HEK293 (cell line): ENCODE results near the gene COQ3.
"Not testable (repeated sequence)": the region's sequence is repeated elsewhere in the genome, so short reads cannot be mapped to it uniquely, and the experiment has no call there.

ENCODE experiments used
- CTCF ChIA-PET: fragments of 350-600 bp; formaldehyde crosslinking; extraction: SDS; loops from one replicate; lab custom pipeline; 2021; ENCODE audit warnings: antibody characterized with exemption; lab: Yijun Ruan, JAX
- POLR2A ChIA-PET: fragments of 300-600 bp; formaldehyde crosslinking; extraction: SDS; loops from one replicate; lab custom pipeline; 2020; ENCODE audit warnings: antibody characterized with exemption, inconsistent platforms; lab: Yijun Ruan, JAX
- H3K27ac ChIP-seq: fragments of 200-500 bp; sonication (Bioruptor generic); 2 replicates; pipeline ENCODE4 v1.5.1; 2014; ENCODE audit warnings: low read depth, low read length, control low read depth, inconsistent platforms; ENCODE audit errors: extremely low read depth
- H3K36me3 ChIP-seq, 2 experiments: fragments of 200-500 bp in 1 of 2; sonication (Bioruptor generic) in 1 of 2; 1 replicate in 1 of 2; 2 replicates in 1 of 2; pipeline ENCODE4 v1.5.1; 2014 to 2017; ENCODE audit warnings: inconsistent platforms in 2 of 2, low read length in 2 of 2; ENCODE audit not compliant: control insufficient read depth in 2 of 2, insufficient read depth in 1 of 2
- H3K4me1 ChIP-seq: fragments of 200-500 bp; sonication (Bioruptor generic); 2 replicates; pipeline ENCODE4 v1.5.1; 2014; ENCODE audit warnings: mild to moderate bottlenecking, low read length, inconsistent platforms; ENCODE audit not compliant: control insufficient read depth, insufficient read depth
- H3K4me3 ChIP-seq: 2 replicates; pipeline ENCODE4 v1.5.1; 2011; ENCODE audit warnings: low read depth, mild to moderate bottlenecking, control low read depth, low read length, moderate library complexity
- H3K9me3 ChIP-seq: fragments of 200-500 bp; sonication (Bioruptor generic); 2 replicates; pipeline ENCODE4 v1.5.1; 2014; ENCODE audit warnings: low read depth, low read length, inconsistent platforms; ENCODE audit not compliant: control insufficient read depth, insufficient read depth
- HOXC10 ChIP-seq: sonication (generic); formaldehyde crosslinking; IDR thresholded peaks from 2 replicates; pipeline ENCODE4 v1.8.1; 2023; ENCODE audit warnings: mild to moderate bottlenecking, missing genetic modification reagents
- MZF1 ChIP-seq: fragments of 450-650 bp; formaldehyde crosslinking; IDR thresholded peaks from 2 replicates; pipeline ENCODE4 v1.5.1; 2017; ENCODE audit warnings: missing biosample characterization, missing genetic modification characterization, borderline replicate concordance
- OVOL3 ChIP-seq: fragments of 450-650 bp; formaldehyde crosslinking; IDR thresholded peaks from 2 replicates; pipeline ENCODE4 v1.5.1; 2016; ENCODE audit warnings: missing biosample characterization, missing genetic modification characterization
- ZBTB20 ChIP-seq: fragments of 450-650 bp; formaldehyde crosslinking; IDR thresholded peaks from 2 replicates; pipeline ENCODE4 v1.5.1; 2016; ENCODE audit warnings: missing biosample characterization, missing genetic modification characterization
- ZFP3 ChIP-seq: fragments of 450-650 bp; formaldehyde crosslinking; IDR thresholded peaks from 2 replicates; pipeline ENCODE4 v1.5.1; 2016; ENCODE audit warnings: low read depth, missing biosample characterization, missing genetic modification characterization
- ZNF121 ChIP-seq: fragments of 450-650 bp; formaldehyde crosslinking; IDR thresholded peaks from 2 replicates; pipeline ENCODE4 v1.5.1; 2016; ENCODE audit warnings: missing biosample characterization, missing genetic modification characterization
- ZNF138 ChIP-seq: fragments of 450-650 bp; formaldehyde crosslinking; IDR thresholded peaks from 2 replicates; pipeline ENCODE4 v1.5.1; 2016; ENCODE audit warnings: missing biosample characterization, missing genetic modification characterization, borderline replicate concordance
- ZNF157 ChIP-seq: fragments of 450-650 bp; formaldehyde crosslinking; IDR thresholded peaks from 2 replicates; pipeline ENCODE4 v1.5.1; 2016; ENCODE audit warnings: missing biosample characterization, missing genetic modification characterization
- ZNF2 ChIP-seq: fragments of 450-650 bp; formaldehyde crosslinking; IDR thresholded peaks from 2 replicates; pipeline ENCODE4 v1.5.1; 2016; ENCODE audit warnings: missing biosample characterization, missing genetic modification characterization
- ZNF211 ChIP-seq: fragments of 450-650 bp; formaldehyde crosslinking; IDR thresholded peaks from 2 replicates; pipeline ENCODE4 v1.5.1; 2016; ENCODE audit warnings: low read depth, missing biosample characterization, missing genetic modification characterization
- ZNF214 ChIP-seq: fragments of 450-650 bp; formaldehyde crosslinking; IDR thresholded peaks from 2 replicates; pipeline ENCODE4 v1.5.1; 2017; ENCODE audit warnings: missing biosample characterization, mild to moderate bottlenecking, missing genetic modification characterization, borderline replicate concordance
- ZNF391 ChIP-seq: fragments of 450-650 bp; formaldehyde crosslinking; IDR thresholded peaks from 2 replicates; pipeline ENCODE4 v1.5.1; 2016; ENCODE audit warnings: low read depth, missing biosample characterization, missing genetic modification characterization, borderline replicate concordance
- ZNF510 ChIP-seq: fragments of 450-650 bp; formaldehyde crosslinking; IDR thresholded peaks from 2 replicates; pipeline ENCODE4 v1.5.1; 2018; ENCODE audit warnings: mild to moderate bottlenecking, missing genetic modification characterization, missing biosample characterization; ENCODE audit not compliant: insufficient replicate concordance
- ZNF555 ChIP-seq: fragments of 450-650 bp; formaldehyde crosslinking; conservative IDR thresholded peaks from 2 replicates; pipeline ENCODE4 v1.5.1; 2017; ENCODE audit warnings: missing biosample characterization, mild to moderate bottlenecking, missing genetic modification characterization, inconsistent platforms
- ZNF629 ChIP-seq: fragments of 450-650 bp; formaldehyde crosslinking; IDR thresholded peaks from 2 replicates; pipeline ENCODE4 v1.5.1; 2017; ENCODE audit warnings: missing biosample characterization, missing genetic modification characterization
- ZNF654 ChIP-seq: fragments of 450-650 bp; formaldehyde crosslinking; IDR thresholded peaks from 2 replicates; pipeline ENCODE4 v1.5.1; 2016; ENCODE audit warnings: low read depth, missing biosample characterization, missing genetic modification characterization
- ZNF660 ChIP-seq: fragments of 450-650 bp; IDR thresholded peaks from 2 replicates; pipeline ENCODE4 v1.5.1; 2018; ENCODE audit warnings: missing biosample characterization, mild to moderate bottlenecking, missing genetic modification characterization
- ZNF701 ChIP-seq: fragments of 450-650 bp; formaldehyde crosslinking; IDR thresholded peaks from 2 replicates; pipeline ENCODE4 v1.5.1; 2016; ENCODE audit warnings: missing biosample characterization, missing genetic modification characterization
- ZNF707 ChIP-seq: fragments of 450-650 bp; formaldehyde crosslinking; IDR thresholded peaks from 2 replicates; pipeline ENCODE4 v1.5.1; 2016; ENCODE audit warnings: missing biosample characterization, missing genetic modification characterization
- ZNF777 ChIP-seq: fragments of 450-650 bp; formaldehyde crosslinking; IDR thresholded peaks from 2 replicates; pipeline ENCODE4 v1.5.1; 2017; ENCODE audit warnings: missing biosample characterization, missing genetic modification characterization, borderline replicate concordance
- ZSCAN30 ChIP-seq: fragments of 450-650 bp; IDR thresholded peaks from 2 replicates; pipeline ENCODE4 v1.5.1; 2018; ENCODE audit warnings: missing biosample characterization, mild to moderate bottlenecking, missing genetic modification characterization, moderate library complexity
- TF ChIP-seq, protein P1 (sequence below): fragments of 450-650 bp; formaldehyde crosslinking; IDR thresholded peaks from 2 replicates; pipeline ENCODE4 v1.5.1; 2016; ENCODE audit warnings: missing biosample characterization, missing genetic modification characterization
- TF ChIP-seq, protein P2 (sequence below): fragments of 450-650 bp; formaldehyde crosslinking; IDR thresholded peaks from 2 replicates; pipeline ENCODE4; 2016; ENCODE audit warnings: missing biosample characterization, missing genetic modification characterization

Gene COQ3

DNA sequence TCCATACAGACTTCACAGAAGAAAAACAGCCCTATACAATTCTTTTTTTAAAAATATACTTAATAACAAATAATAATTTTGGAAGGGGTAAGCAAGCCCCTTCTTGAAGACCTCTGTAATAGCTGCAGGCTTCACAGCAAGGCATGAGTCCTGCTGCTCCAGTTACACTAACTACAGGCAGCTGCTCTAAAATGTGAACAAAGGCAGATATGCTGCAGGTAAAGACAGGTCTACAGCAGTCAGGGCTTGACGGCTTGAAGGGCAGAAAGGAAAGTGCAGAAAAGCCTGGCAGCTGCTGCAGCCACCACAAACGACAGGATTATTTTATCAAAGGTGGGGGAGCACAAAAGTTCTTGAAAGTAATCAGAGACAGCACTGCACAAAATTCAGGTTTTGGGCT is 55.8 kb downstream of the COQ3 start:
- Histone ChIP-seq H3K27ac (no peak overlapping the region), H3K4me3 (no peak overlapping the region), H3K9me3 (no peaks in the 10 kb centered on the region), H3K36me3 (peaks cover 5 to 20% of the 10 kb centered on the region in 2 experiments), H3K4me1 (no peaks in the 10 kb centered on the region)
- TF ChIP-seq, protein P1, sequence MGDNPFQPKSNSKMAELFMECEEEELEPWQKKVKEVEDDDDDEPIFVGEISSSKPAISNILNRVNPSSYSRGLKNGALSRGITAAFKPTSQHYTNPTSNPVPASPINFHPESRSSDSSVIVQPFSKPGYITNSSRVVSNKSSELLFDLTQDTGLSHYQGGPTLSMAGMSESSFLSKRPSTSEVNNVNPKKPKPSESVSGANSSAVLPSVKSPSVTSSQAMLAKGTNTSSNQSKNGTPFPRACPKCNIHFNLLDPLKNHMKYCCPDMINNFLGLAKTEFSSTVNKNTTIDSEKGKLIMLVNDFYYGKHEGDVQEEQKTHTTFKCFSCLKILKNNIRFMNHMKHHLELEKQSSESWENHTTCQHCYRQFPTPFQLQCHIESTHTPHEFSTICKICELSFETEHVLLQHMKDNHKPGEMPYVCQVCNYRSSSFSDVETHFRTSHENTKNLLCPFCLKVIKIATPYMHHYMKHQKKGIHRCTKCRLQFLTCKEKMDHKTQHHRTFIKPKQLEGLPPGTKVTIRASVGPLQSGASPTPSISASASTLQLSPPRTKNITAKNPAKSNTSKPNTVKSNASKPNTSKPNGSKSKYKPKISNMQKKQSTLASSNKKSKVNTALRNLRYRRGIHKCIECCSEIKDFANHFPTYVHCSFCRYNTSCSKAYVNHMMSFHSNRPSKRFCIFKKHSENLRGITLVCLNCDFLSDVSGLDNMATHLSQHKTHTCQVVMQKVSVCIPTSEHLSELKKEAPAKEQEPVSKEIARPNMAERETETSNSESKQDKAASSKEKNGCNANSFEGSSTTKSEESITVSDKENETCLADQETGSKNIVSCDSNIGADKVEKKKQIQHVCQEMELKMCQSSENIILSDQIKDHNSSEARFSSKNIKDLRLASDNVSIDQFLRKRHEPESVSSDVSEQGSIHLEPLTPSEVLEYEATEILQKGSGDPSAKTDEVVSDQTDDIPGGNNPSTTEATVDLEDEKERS, result no peak
- TF ChIP-seq ZNF211 (tag by site-specific recombination) (no peak), ZNF629 (tag by site-specific recombination) (no peak), ZSCAN30 (tag by site-specific recombination) (no peak), ZNF555 (tag by site-specific recombination) (no peak), ZNF660 (no peak), ZNF391 (tag by site-specific recombination) (no peak), ZNF707 (tag by site-specific recombination) (no peak), ZNF121 (tag by site-specific recombination) (no peak), ZBTB20 (no peak), ZNF214 (tag by site-specific recombination) (no peak), MZF1 (no peak), ZNF138 (tag by site-specific recombination) (no peak)
- ChIA-PET CTCF (interaction anchor here (0.5 to 4.3 kb wide), 7 partner anchors 9 to 217 kb away, joined by 3 to 28 read pairs (median 5); partner anchors contain the start of gene FAXC), POLR2A (interaction anchor here (0.9 to 1.5 kb wide), 4 partner anchors 9 to 87 kb away, joined by 3 to 5 read pairs (median 4); partner anchors contain the start of genes COQ3, FAXC and PNISR)

DNA sequence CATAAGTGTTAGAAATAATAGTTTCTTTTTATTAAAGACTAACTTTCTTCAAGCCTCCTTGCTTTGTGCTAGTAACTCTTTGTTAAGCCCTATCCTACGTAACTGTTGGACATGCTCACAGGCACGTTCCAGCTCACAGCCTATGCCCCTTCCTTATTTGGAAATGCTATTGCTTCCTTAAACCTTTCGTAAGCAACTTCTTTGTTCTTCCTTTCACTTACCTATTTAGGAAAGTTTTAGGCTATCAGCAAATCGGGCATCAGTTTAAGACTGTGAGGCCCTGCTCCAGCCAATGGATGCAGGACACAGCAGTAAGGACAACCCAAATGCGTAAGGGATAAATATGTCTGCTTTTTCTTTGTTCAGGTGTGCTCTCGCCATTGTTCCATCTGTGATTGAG is 58.7 kb downstream of the COQ3 start:
- not testable (repeated sequence) for H3K27ac ChIP-seq, H3K4me3 ChIP-seq, H3K4me1 ChIP-seq, H3K9me3 ChIP-seq
- ChIA-PET POLR2A (interaction anchor here (1.1 kb wide), 1 partner anchor 58 kb away, joined by 9 read pairs; the partner anchor contains the start of gene COQ3), CTCF (interaction anchor here (0.9 to 1.9 kb wide), 8 partner anchors 11 to 98 kb away, joined by 3 to 11 read pairs (median 8); no protein-coding TSS in a partner anchor)
- H3K36me3 ChIP-seq, result peaks cover 0 to 33% of the 10 kb centered on the region in 2 experiments

DNA sequence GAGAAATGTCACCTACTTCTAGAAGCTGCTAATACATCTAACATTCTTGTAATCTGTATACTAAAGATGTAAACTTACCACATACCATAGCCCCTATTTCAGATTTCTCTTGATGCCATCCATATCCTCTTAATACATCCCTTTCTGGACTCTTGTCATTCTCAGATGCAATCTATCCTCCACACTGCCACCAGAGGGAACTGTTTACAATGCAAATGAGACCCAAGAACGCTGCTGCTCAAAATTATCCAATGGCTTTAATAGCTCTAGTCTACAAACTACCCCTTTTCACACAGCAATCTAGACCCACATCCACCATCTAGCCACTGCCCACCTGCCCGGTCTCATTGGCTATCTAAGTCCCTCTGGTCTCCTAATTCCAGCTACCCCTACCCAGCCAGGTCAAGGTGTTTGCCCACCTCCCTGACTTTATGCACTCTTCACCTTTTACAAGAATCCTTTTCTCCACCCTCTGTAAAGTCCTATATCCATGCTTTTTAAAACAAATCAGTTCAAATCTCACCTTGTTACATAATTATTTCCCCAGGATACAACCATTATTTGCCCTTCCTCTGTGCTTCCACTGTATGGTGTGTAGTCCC is 59.4 kb downstream of the COQ3 start:
- CTCF ChIA-PET, result interaction anchor here (0.6 to 1.9 kb wide), 29 partner anchors 9 to 1151 kb away, joined by 3 to 15 read pairs (median 4); partner anchors contain the start of genes COQ3 and PNISR
- POLR2A ChIA-PET, result interaction anchor here (1.0 to 1.1 kb wide), 3 partner anchors 15 to 61 kb away, joined by 5 to 9 read pairs (median 6); partner anchors contain the start of genes COQ3 and FAXC

DNA sequence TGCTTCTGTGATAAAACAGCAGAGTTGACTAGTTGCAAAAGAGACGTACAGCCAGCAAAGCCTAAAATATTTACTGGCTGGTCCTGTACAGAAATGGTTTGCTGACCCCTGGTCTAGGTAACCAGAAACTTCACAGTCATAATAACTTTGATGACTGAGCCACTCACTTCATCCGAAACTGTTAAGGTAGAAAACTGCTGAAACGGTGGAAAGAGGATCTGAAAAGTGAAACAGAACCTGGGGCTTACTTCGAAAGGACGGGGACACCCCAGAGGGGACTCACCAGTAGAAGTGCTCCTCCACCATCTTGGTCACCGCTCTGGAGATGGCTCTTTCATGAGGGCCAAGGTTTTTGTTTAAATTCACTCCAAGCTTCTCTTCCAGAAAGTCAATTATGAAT is 60.9 kb downstream of the COQ3 start:
- ChIA-PET POLR2A (no interaction called here), CTCF (interaction anchor here (1.0 to 6.1 kb wide), 2 partner anchors 13 to 93 kb away, joined by 4 to 125 read pairs; partner anchors contain the start of gene FAXC)
- Histone ChIP-seq H3K4me1 (no peaks in the 10 kb centered on the region), H3K27ac (no peak overlapping the region), H3K36me3 (peaks cover 0 to 39% of the 10 kb centered on the region in 2 experiments; a peak in 2 of 3 replicates), H3K9me3 (no peaks in the 10 kb centered on the region), H3K4me3 (no peak overlapping the region)
- no peak for TF ChIP-seq ZNF777 (tag by site-specific recombination)
- no peak for TF ChIP-seq OVOL3 (tag by site-specific recombination)
- no peak for TF ChIP-seq ZNF157 (tag by site-specific recombination)
- TF ChIP-seq ZNF510 (tag by site-specific recombination), result no peak
- TF ChIP-seq, protein P2, sequence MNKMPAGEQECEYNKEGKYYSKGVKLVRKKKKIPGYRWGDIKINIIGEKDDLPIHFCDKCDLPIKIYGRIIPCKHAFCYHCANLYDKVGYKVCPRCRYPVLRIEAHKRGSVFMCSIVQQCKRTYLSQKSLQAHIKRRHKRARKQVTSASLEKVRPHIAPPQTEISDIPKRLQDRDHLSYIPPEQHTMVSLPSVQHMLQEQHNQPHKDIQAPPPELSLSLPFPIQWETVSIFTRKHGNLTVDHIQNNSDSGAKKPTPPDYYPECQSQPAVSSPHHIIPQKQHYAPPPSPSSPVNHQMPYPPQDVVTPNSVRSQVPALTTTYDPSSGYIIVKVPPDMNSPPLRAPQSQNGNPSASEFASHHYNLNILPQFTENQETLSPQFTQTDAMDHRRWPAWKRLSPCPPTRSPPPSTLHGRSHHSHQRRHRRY (tag by site-specific recombination), result no peak
- no peak for TF ChIP-seq ZFP3 (tag by site-specific recombination)
- no peak for TF ChIP-seq MZF1
- no peak for TF ChIP-seq HOXC10

More for the DNA sequence above, 59.4 kb downstream of the COQ3 start:
- no peak overlapping the region for H3K27ac ChIP-seq
- no peaks in the 10 kb centered on the region for H3K4me1 ChIP-seq
- peaks cover 0 to 33% of the 10 kb centered on the region in 2 experiments for H3K36me3 ChIP-seq
- H3K4me3 ChIP-seq, result no peak overlapping the region
- H3K9me3 ChIP-seq, result no peaks in the 10 kb centered on the region
- 0 out of 2 replicates have a peak, but pooled peaks have one; percentile 50 for TF ChIP-seq ZNF660
- TF ChIP-seq ZNF701, result no peak
- TF ChIP-seq ZNF2 (tag by site-specific recombination), result 0 out of 2 replicates have a peak, but pooled peaks have one; percentile 56
- peak; percentile 78 for TF ChIP-seq ZNF654
- TF ChIP-seq, all 188 proteins: peak for 3
